ENCODE data around the gene NPBWR2.

GRCh38 chr20:64096535-64096934 lies 10.8 kb downstream of the NPBWR2 start:
- TF ChIP-seq POLR2A (IDR thresholded peaks at IDR 0.05) (no peak), CTCF (IDR thresholded peaks at IDR 0.05) (no peak)
